Endothelial cell of umbilical vein (primary cell): ENCODE results near the gene FSD2. TPM values are rescaled to one million over a fixed set of nuclear protein-coding genes. Genes with fewer than 3 reads are reported as not detected.
A peak's percentile ranks its signal among the peaks of the same experiment; 100 is the strongest.

ENCODE experiments used
- Bru-seq: library from RNA; stranded (reverse); fragments of 400-500 nt; gene quantifications from one replicate; lab custom pipeline; 2021; lab: Mats Ljungman, UMichigan
- BruChase-seq, 2 experiments: library from RNA; stranded (reverse); fragments of 400-500 nt; gene quantifications; one replicate each; lab custom pipeline; 2021; lab: Mats Ljungman, UMichigan
- BruUV-seq: library from RNA; stranded (reverse); fragments of 400-500 nt; replicated peaks from 2 replicates; lab custom pipeline; 2021; lab: Mats Ljungman, UMichigan
- CTCF ChIA-PET: fragments of 300-600, 350-600 bp; sonication (Branson Sonifier 250); formaldehyde crosslinking; loops from one replicate; lab custom pipeline; 2021; ENCODE audit warnings: antibody characterized with exemption, inconsistent platforms; lab: Charles Lee
- POLR2A ChIA-PET: fragments of 300-600, 350-600 bp; sonication (Branson Sonifier 250); formaldehyde crosslinking; loops from one replicate; lab custom pipeline; 2021; ENCODE audit warnings: antibody characterized with exemption, inconsistent platforms; lab: Charles Lee
- DNase-seq: peaks from one replicate; pipeline ENCODE4 v3.0.0-alpha.2; 2011; ENCODE audit warnings: low read depth, low spot score
- FAIRE-seq: peaks from 2 replicates; lab custom pipeline; 2011; peaks lifted over from hg19 to GRCh38; lab: Jason Lieb, UNC
- H2AFZ ChIP-seq: 2 replicates; pipeline ENCODE4 v1.6.0; 2012; ENCODE audit warnings: low read depth, low read length, control low read depth, inconsistent platforms
- H3K27ac ChIP-seq: 2 replicates; pipeline ENCODE4 v1.5.1; 2011; ENCODE audit warnings: low read depth, mild to moderate bottlenecking, control low read depth, low read length, moderate library complexity; ENCODE audit not compliant: insufficient read depth
- H3K27me3 ChIP-seq, 2 experiments: 2 replicates each; pipeline versions ENCODE4 v1.6.0 to v1.6.1; 2011; ENCODE audit warnings: low read length in 2 of 2, mixed read lengths in 1 of 2; ENCODE audit not compliant: control insufficient read depth in 2 of 2, insufficient read depth in 2 of 2
- H3K36me3 ChIP-seq, 2 experiments: 2 replicates in 1 of 2; 3 replicates in 1 of 2; pipeline ENCODE4 v1.5.1; 2011; ENCODE audit warnings: low read length in 2 of 2, mild to moderate bottlenecking in 1 of 2, moderate library complexity in 1 of 2; ENCODE audit not compliant: control insufficient read depth in 2 of 2, insufficient read depth in 2 of 2; ENCODE audit errors: extremely low read depth in 1 of 2
- H3K4me1 ChIP-seq: 3 replicates; pipeline ENCODE4 v1.5.1; 2011; ENCODE audit warnings: mild to moderate bottlenecking, low read length; ENCODE audit not compliant: control insufficient read depth, insufficient read depth; ENCODE audit errors: extremely low read depth
- H3K4me2 ChIP-seq: 2 replicates; pipeline ENCODE4 v1.6.1; 2011; ENCODE audit warnings: low read length, control low read depth, mixed read lengths; ENCODE audit not compliant: insufficient read depth
- H3K4me3 ChIP-seq, 3 experiments: fragments of 200-600 bp in 1 of 3; sonication (generic), shearing (Covaris generic) in 1 of 3; replicated peaks in 1 of 3; 2 replicates each; pipeline ENCODE4 v1.5.1; 2011 to 2016; ENCODE audit warnings: control low read depth in 3 of 3, low read length in 3 of 3, mild to moderate bottlenecking in 2 of 3, inconsistent platforms in 1 of 3, low read depth in 1 of 3, moderate library complexity in 1 of 3; ENCODE audit not compliant: insufficient read depth in 1 of 3
- H3K79me2 ChIP-seq: 2 replicates; pipeline ENCODE4 v1.6.0; 2012; ENCODE audit warnings: low read length, inconsistent platforms; ENCODE audit not compliant: control insufficient read depth, insufficient read depth
- H3K9ac ChIP-seq: replicated peaks from 2 replicates; pipeline ENCODE3; 2011; ENCODE audit warnings: low read length, control low read depth; ENCODE audit not compliant: insufficient read depth; ENCODE audit errors: extremely low read depth
- H3K9me1 ChIP-seq: replicated peaks from 3 replicates; pipeline ENCODE4 v1.6.0; 2011; ENCODE audit warnings: mild to moderate bottlenecking, low read length; ENCODE audit not compliant: control insufficient read depth, insufficient read depth; ENCODE audit errors: extremely low read depth
- H3K9me3 ChIP-seq: replicated peaks from 2 replicates; pipeline ENCODE4 v1.5.1; 2012; ENCODE audit warnings: low read length, inconsistent platforms; ENCODE audit not compliant: control insufficient read depth, insufficient read depth
- H4K20me1 ChIP-seq: replicated peaks from 2 replicates; pipeline ENCODE3; 2011; ENCODE audit warnings: mild to moderate bottlenecking, low read length; ENCODE audit not compliant: control insufficient read depth, insufficient read depth; ENCODE audit errors: extremely low read depth
- EZH2 ChIP-seq: IDR thresholded peaks from 2 replicates; pipeline ENCODE4 v1.6.1; 2012; ENCODE audit warnings: borderline replicate concordance, low read depth, mild to moderate bottlenecking, moderate library complexity, low read length, inconsistent platforms; ENCODE audit not compliant: severe bottlenecking
- FOS ChIP-seq: IDR thresholded peaks from 2 replicates; pipeline ENCODE4 v1.6.1; 2011; ENCODE audit warnings: mild to moderate bottlenecking, low read length, moderate library complexity, borderline replicate concordance; ENCODE audit not compliant: insufficient read depth
- GATA2 ChIP-seq: IDR thresholded peaks from 2 replicates; pipeline ENCODE4 v1.7.0; 2011; ENCODE audit warnings: low read depth, mild to moderate bottlenecking, moderate library complexity, mixed read lengths, low read length; ENCODE audit not compliant: insufficient read length, insufficient read depth
- JUN ChIP-seq: IDR thresholded peaks from 2 replicates; pipeline ENCODE4 v1.6.1; 2011; ENCODE audit warnings: borderline replicate concordance, low read depth; ENCODE audit not compliant: insufficient read length, insufficient read depth
- MYC ChIP-seq: IDR thresholded peaks from one replicate; pipeline ENCODE4 v1.6.1; 2011; ENCODE audit warnings: mild to moderate bottlenecking, low read depth, low read length
- POLR2A ChIP-seq: IDR thresholded peaks from 2 replicates; pipeline ENCODE4 v1.6.1; 2012; ENCODE audit warnings: low read depth, mild to moderate bottlenecking, control low read depth, low read length
- POLR2AphosphoS5 ChIP-seq: IDR thresholded peaks from 2 replicates; pipeline ENCODE4 v1.6.1; 2012; ENCODE audit warnings: low read depth, mild to moderate bottlenecking, control low read depth, low read length, moderate library complexity; ENCODE audit not compliant: insufficient read depth
- dilution Hi-C: fragments of 300-500 bp; cut with MboI; formaldehyde crosslinking; loops from one replicate; pipeline ENCODE4 v1.15.0; 2019; ENCODE audit warnings: low sequenced_read_pairs; ENCODE audit not compliant: extremely low pct_ligation_motif_present
- intact Hi-C: fragments of 100-400 bp; cut with micrococcal nuclease; formaldehyde crosslinking; loops from one replicate; pipeline ENCODE4 v1.10.0; 2022
- long read RNA-seq: library from polyadenylated mRNA; stranded (forward); transcript quantifications from one replicate; pipeline ENCODE4 v2.0.0, GENCODE V29; 2021
- polyA minus RNA-seq, 3 experiments: library from RNA; depleted of rRNA, polyadenylated mRNA; stranded (reverse); fragments of >200 nt; gene quantifications; 1 replicate in 1 of 3; 2 replicates in 2 of 3; pipeline ENCODE4 v1.2.3, GENCODE V29; 2011
- polyA plus RNA-seq, 4 experiments: library from polyadenylated mRNA; depleted of rRNA in 3 of 4; stranded (reverse) in 3 of 4; unstranded in 1 of 4; fragments of >200 nt; gene quantifications; 2 replicates each; pipeline versions ENCODE4 v1.2.1 to v1.2.3, GENCODE V29; 2011 to 2012; ENCODE audit warnings: missing spikeins in 1 of 4
- total RNA-seq: library from RNA; stranded (reverse); gene quantifications from 2 replicates; pipeline ENCODE4 v1.2.3, GENCODE V29; 2021
- TF ChIP-seq, protein P1 (sequence below), 2 donors: IDR thresholded peaks; 1 replicate in 1 of 2; 2 replicates in 1 of 2; pipeline ENCODE4 v1.5.1; 2011; ENCODE audit warnings: low read length in 2 of 2, mild to moderate bottlenecking in 2 of 2, moderate library complexity in 2 of 2, control low read depth in 1 of 2, inconsistent platforms in 1 of 2, low read depth in 1 of 2; ENCODE audit not compliant: insufficient read depth in 1 of 2; ENCODE audit errors: extremely low read depth in 1 of 2

Gene FSD2, protein sequence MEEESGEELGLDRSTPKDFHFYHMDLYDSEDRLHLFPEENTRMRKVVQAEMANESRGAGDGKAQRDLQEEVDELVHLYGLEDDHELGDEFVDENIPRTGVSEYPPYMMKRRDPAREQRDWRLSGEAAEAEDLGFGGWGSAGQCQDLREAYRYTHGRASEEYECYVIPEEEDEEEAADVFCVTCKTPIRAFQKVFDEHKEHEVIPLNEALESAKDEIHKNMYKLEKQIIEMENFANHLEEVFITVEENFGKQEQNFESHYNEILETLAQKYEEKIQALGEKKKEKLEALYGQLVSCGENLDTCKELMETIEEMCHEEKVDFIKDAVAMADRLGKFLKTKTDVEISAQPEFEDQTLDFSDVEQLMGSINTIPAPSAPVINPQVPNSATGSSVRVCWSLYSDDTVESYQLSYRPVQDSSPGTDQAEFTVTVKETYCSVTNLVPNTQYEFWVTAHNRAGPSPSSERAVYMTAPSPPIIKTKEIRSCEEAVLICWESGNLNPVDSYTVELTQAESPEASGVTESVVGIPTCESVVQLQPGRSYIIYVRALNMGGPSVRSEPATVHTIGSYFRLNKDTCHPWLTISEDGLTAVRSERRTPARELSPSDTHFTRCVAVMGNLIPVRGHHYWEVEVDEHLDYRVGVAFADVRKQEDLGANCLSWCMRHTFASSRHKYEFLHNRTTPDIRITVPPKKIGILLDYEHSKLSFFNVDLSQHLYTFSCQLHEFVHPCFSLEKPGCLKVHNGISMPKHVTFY
- total RNA-seq = not detected in 2 replicates
- not detected in 2 replicates for polyA plus RNA-seq
- not detected in 2 replicates for polyA plus RNA-seq (2011; cell fraction: cytosol; rRNA removed)
- polyA plus RNA-seq (2011; cell fraction: nucleus; rRNA removed) = not detected in 2 replicates
- polyA plus RNA-seq (2012) = not detected in 2 replicates
- not detected in 2 replicates for polyA minus RNA-seq
- polyA minus RNA-seq (2011; cell fraction: cytosol; rRNA and poly(A)+ RNA removed) = not detected
- not detected in 2 replicates for polyA minus RNA-seq (2011; cell fraction: nucleus; rRNA and poly(A)+ RNA removed)
- Bru-seq, nascent RNA = percentile 5 among the genes with signal in this experiment
- percentile 7 among the genes with signal in this experiment for BruChase-seq, experiment 1, labeled RNA remaining after a 6-hour chase
- percentile 4 among the genes with signal in this experiment for BruChase-seq, experiment 2, labeled RNA remaining after a 2-hour chase
- long read RNA-seq, partial matches to known transcripts = 0 of 2 reads
- long read RNA-seq, other reads (novel, unspliced or antisense) = 2 of 2 reads

DNA sequence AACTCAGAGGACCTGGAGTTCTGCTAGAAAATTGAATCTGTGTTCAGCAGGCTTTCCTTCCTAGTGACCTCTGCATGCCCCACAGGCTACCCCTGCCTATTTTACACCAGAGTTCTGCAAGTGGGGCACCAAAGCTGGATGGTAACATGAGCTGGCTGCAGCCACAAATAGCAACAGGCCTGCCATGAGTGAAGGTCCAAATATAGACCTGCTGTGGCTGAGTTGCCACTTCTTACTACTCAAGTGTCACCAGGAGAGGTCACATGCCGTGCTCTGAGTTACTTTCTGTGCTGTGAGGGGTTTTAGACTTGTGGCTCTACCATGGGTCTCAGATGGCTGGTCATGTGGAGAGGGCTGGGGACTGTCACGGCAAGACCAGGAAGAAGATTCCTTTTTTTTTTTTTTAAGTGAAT, at the start of gene FSD2:
FSD2 (minus strand) TSS at position 76 of the 413 bp plus-strand sequence. CDS start 18,679 bp downstream, outside the sequence.
- BruUV-seq = no TSS peak
- FAIRE-seq = no peak
- POLR2A ChIA-PET = no interaction called here

More for the DNA sequence above, at the start of gene FSD2:
- H3K4me1 ChIP-seq = no peaks in the 10 kb centered on the region
- no peak for TF ChIP-seq JUN
- no peak for TF ChIP-seq FOS
- TF ChIP-seq POLR2AphosphoS5 = no peak
- no peak for TF ChIP-seq POLR2A
- TF ChIP-seq EZH2 = no peak
- no peak for TF ChIP-seq GATA2
- no peak for TF ChIP-seq MYC
- TF ChIP-seq, protein P1, sequence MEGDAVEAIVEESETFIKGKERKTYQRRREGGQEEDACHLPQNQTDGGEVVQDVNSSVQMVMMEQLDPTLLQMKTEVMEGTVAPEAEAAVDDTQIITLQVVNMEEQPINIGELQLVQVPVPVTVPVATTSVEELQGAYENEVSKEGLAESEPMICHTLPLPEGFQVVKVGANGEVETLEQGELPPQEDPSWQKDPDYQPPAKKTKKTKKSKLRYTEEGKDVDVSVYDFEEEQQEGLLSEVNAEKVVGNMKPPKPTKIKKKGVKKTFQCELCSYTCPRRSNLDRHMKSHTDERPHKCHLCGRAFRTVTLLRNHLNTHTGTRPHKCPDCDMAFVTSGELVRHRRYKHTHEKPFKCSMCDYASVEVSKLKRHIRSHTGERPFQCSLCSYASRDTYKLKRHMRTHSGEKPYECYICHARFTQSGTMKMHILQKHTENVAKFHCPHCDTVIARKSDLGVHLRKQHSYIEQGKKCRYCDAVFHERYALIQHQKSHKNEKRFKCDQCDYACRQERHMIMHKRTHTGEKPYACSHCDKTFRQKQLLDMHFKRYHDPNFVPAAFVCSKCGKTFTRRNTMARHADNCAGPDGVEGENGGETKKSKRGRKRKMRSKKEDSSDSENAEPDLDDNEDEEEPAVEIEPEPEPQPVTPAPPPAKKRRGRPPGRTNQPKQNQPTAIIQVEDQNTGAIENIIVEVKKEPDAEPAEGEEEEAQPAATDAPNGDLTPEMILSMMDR (IDR thresholded peaks at IDR 0.05; ENCODE audit: extremely low read depth in 1 of 2, insufficient read depth in 1 of 2, low read depth in 1 of 2, low read length in 2 of 2) = no peak
- H3K9ac ChIP-seq = no peak within 1 kb of the TSS
- H3K4me3 ChIP-seq = no peak within 1 kb of the TSS
- CTCF ChIA-PET = no interaction called here
- H3K36me3 ChIP-seq = no peaks in the 10 kb centered on the region
- H3K4me2 ChIP-seq = no peak within 1 kb of the TSS
- H3K79me2 ChIP-seq = peaks cover 10% of the 10 kb centered on the region
- dilution Hi-C loops (no loop called here), intact Hi-C loops (no loop called here)
- no peak within 1 kb of the TSS for H2AFZ ChIP-seq
- no peaks in the 10 kb centered on the region for H3K9me3 ChIP-seq
- H3K27me3 ChIP-seq = peaks cover 0 to 13% of the 10 kb centered on the region in 2 experiments
- H4K20me1 ChIP-seq = no peaks in the 10 kb centered on the region
- no peaks in the 10 kb centered on the region for H3K9me1 ChIP-seq
- H3K27ac ChIP-seq = no peak within 1 kb of the TSS
- no peak for DNase-seq
